ENCODE data around the gene MIOX.

- TF ChIP-seq POLR2A (IDR thresholded peaks at IDR 0.05) (no peak), CTCF (IDR thresholded peaks at IDR 0.05 in 4 of 5, conservative IDR thresholded peaks at IDR 0.05 in 1 of 5) (no peak)
Observed at GRCh38 chr22:50522208-50522805, 35.6 kb downstream of the MIOX start.
